ENCODE data around the gene TSFM.

GRCh38 chr12:57816855-57817151 is 34.2 kb downstream of the TSFM start:
- TF ChIP-seq ARNTL (CRISPR knock-in tag; IDR thresholded peaks at IDR 0.05; ENCODE audit: borderline replicate concordance, low read depth) = no peak
- TF ChIP-seq OSR1 (CRISPR knock-in tag; IDR thresholded peaks at IDR 0.05) = no peak
- TF ChIP-seq ZNF8 (CRISPR knock-in tag; IDR thresholded peaks at IDR 0.05) = no peak
- no peak for TF ChIP-seq CSRNP3 (CRISPR knock-in tag; IDR thresholded peaks at IDR 0.05)

All from SK-N-SH treated with all-trans-retinoic acid at 6 μM for 48 hours (cell line).